Colonic mucosa (tissue), 4 donors: ENCODE data around the gene LETMD1. TPM values are rescaled to one million over a fixed set of nuclear protein-coding genes. Genes with fewer than 3 reads are reported as not detected.

ENCODE experiments used
- DNase-seq: peaks from one replicate; pipeline ENCODE4 v3.0.0-alpha.2; 2020
- H3K27ac ChIP-seq: fragments of 200-600 bp; one replicate; pipeline ENCODE4 v1.8.0; 2021
- H3K27me3 ChIP-seq: fragments of 200-600 bp; one replicate; pipeline ENCODE4 v1.8.0; 2021
- H3K36me3 ChIP-seq: fragments of 200-600 bp; one replicate; pipeline ENCODE4 v1.8.0; 2021
- H3K4me1 ChIP-seq: fragments of 200-600 bp; one replicate; pipeline ENCODE4 v1.8.0; 2021; ENCODE audit warnings: mild to moderate bottlenecking
- H3K4me3 ChIP-seq: fragments of 200-600 bp; one replicate; pipeline ENCODE4 v1.8.0; 2021
- H3K9ac ChIP-seq, 2 donors: one replicate each; pipeline ENCODE4 v1.7.0; 2013; ENCODE audit warnings: control low read depth in 2 of 2, low read depth in 2 of 2, low read length in 2 of 2
- H3K9me3 ChIP-seq: fragments of 200-600 bp; one replicate; pipeline ENCODE4 v1.8.0; 2021
- CTCF ChIP-seq: fragments of 200-600 bp; IDR thresholded peaks from one replicate; pipeline ENCODE4 v1.8.0; 2022; ENCODE audit warnings: antibody characterized with exemption, mild to moderate bottlenecking
- intact Hi-C: fragments of 100-400 bp; cut with DNase I; formaldehyde crosslinking; loops from one replicate; pipeline ENCODE4 v1.14.1; 2022
- total RNA-seq, 2 donors: library from RNA; stranded (reverse); fragmentation: NEBNext Ultra II Directional in 1 of 2; extraction: Animal tissue kit (Norgen Biotek cat#: 25700) in 1 of 2; gene quantifications; one replicate each; pipeline ENCODE4 v1.2.1, GENCODE V29; 2021
- donor health status: healthy.
- donor health status: DM: no; HTN: no; CAD: no.
- donor health status: DM: no; HTN: no; CAD: no.

The LETMD1 gene
- total RNA-seq, 2 donors from 2014 or later, result 54.8 to 67.8 TPM

GRCh38 chr12:51005030-51005429 lies 43.1 kb upstream of the LETMD1 start:
- DNase-seq, result no peak
- Histone ChIP-seq H3K4me1 (no peaks in the 10 kb centered on the region), H3K27me3 (no peaks in the 10 kb centered on the region), H3K36me3 (no peaks in the 10 kb centered on the region), H3K9ac (no peak overlapping the region), H3K4me3 (no peak overlapping the region), H3K27ac (no peak overlapping the region), H3K9me3 (no peaks in the 10 kb centered on the region)
- TF ChIP-seq CTCF, result no peak
- intact Hi-C loops, result no loop called here

- intact Hi-C loops, result no loop called here
- no peaks in the 10 kb centered on the region for H3K36me3 ChIP-seq
- TF ChIP-seq CTCF, result no peak
- no peak overlapping the region for H3K4me3 ChIP-seq
- H3K4me1 ChIP-seq, result no peaks in the 10 kb centered on the region
- no peaks in the 10 kb centered on the region for H3K9me3 ChIP-seq
- H3K9ac ChIP-seq, result no peak overlapping the region
- DNase-seq, result no peak
- H3K27ac ChIP-seq, result no peak overlapping the region
- H3K27me3 ChIP-seq, result no peaks in the 10 kb centered on the region
Measured at GRCh38 chr12:51005671-51006070, 42.5 kb upstream of the LETMD1 start.

GRCh38 chr12:51008329-51009055 lies 39.6 kb upstream of the LETMD1 start:
- H3K9me3 ChIP-seq, result no peaks in the 10 kb centered on the region

GRCh38 chr12:51009056-51009440 lies 39.1 kb upstream of the LETMD1 start:
- H3K4me3 ChIP-seq, result no peak overlapping the region
- peak; percentile 44 for DNase-seq

More at GRCh38 chr12:51008329-51009055, 39.6 kb upstream of the LETMD1 start:
- no peak for TF ChIP-seq CTCF
- DNase-seq, result no peak
- Histone ChIP-seq H3K4me1 (peaks cover 5% of the 10 kb centered on the region), H3K27ac (peak overlapping the region; percentile 36), H3K4me3 (no peak overlapping the region), H3K9ac (no peak overlapping the region), H3K36me3 (no peaks in the 10 kb centered on the region), H3K27me3 (no peaks in the 10 kb centered on the region)
- intact Hi-C loops, result no loop called here

GRCh38 chr12:51011955-51012354 lies 36.2 kb upstream of the LETMD1 start:
- Histone ChIP-seq H3K9ac (no peak overlapping the region), H3K4me1 (peaks cover 5% of the 10 kb centered on the region), H3K27ac (no peak overlapping the region), H3K27me3 (no peaks in the 10 kb centered on the region), H3K4me3 (no peak overlapping the region), H3K9me3 (no peaks in the 10 kb centered on the region), H3K36me3 (no peaks in the 10 kb centered on the region)
- TF ChIP-seq CTCF, result no peak
- no peak for DNase-seq
- intact Hi-C loops, result no loop called here

More at GRCh38 chr12:51009056-51009440, 39.1 kb upstream of the LETMD1 start:
- TF ChIP-seq CTCF, result no peak
- H3K9ac ChIP-seq, result no peak overlapping the region
- H3K4me1 ChIP-seq, result peaks cover 5% of the 10 kb centered on the region
- H3K27me3 ChIP-seq, result no peaks in the 10 kb centered on the region
- H3K27ac ChIP-seq, result peak overlapping the region; percentile 36
- H3K36me3 ChIP-seq, result no peaks in the 10 kb centered on the region
- intact Hi-C loops, result no loop called here
- H3K9me3 ChIP-seq, result no peaks in the 10 kb centered on the region
